Peyer's patch (tissue), 4 donors: ENCODE data around the gene TMEM123. TPM values are rescaled to one million over a fixed set of nuclear protein-coding genes. Genes with fewer than 3 reads are reported as not detected.
A peak's percentile ranks its signal among the peaks of the same experiment; 100 is the strongest.

Source experiments
- DNase-seq, 3 donors: peaks; one replicate each; pipeline ENCODE4 v3.0.0-alpha.2; 2017 to 2019
- H3K27ac ChIP-seq, 4 donors: fragments of 200-600 bp; sonication (generic); one replicate each; pipeline ENCODE4 v1.5.1; 2016 to 2019
- H3K27me3 ChIP-seq, 2 donors: fragments of 200-600 bp; sonication (generic); one replicate each; pipeline ENCODE4 v1.5.1; 2019
- H3K36me3 ChIP-seq, 3 donors: fragments of 200-600 bp; sonication (generic); one replicate each; pipeline ENCODE4 v1.5.1; 2016 to 2019
- H3K4me1 ChIP-seq, 4 donors: fragments of 200-600 bp; sonication (generic); one replicate each; pipeline ENCODE4 v1.5.1; 2016 to 2019
- H3K4me3 ChIP-seq, 4 donors: fragments of 200-600 bp; sonication (generic); 1 replicate in 3 of 4; 2 replicates in 1 of 4; pipeline ENCODE4 v1.5.1; 2016 to 2019; ENCODE audit warnings: mild to moderate bottlenecking in 1 of 4
- H3K9me3 ChIP-seq, 4 donors: fragments of 200-600 bp; sonication (generic); one replicate each; pipeline ENCODE4 v1.5.1; 2016 to 2019; ENCODE audit warnings: mild to moderate bottlenecking in 1 of 4
- POLR2A ChIP-seq, 2 donors: fragments of 450-650 bp; IDR thresholded peaks; one replicate each; pipeline ENCODE4 v1.5.1; 2017; ENCODE audit warnings: antibody characterized with exemption in 2 of 2, mild to moderate bottlenecking in 2 of 2, moderate library complexity in 2 of 2
- total RNA-seq, 4 donors: library from RNA; depleted of rRNA; stranded (reverse); fragments of >200 nt; gene quantifications; one replicate each; pipeline ENCODE4 v1.1.0, GENCODE V29; 2016
- TF ChIP-seq, protein P1 (sequence below), 6 experiments: fragments of 450-650 bp in 4 of 6; fragments of 200-600 bp in 2 of 6; sonication (generic) in 1 of 6; IDR thresholded peaks; one replicate each; pipeline ENCODE4 v1.5.1; 2017 to 2019; ENCODE audit warnings: antibody characterized with exemption in 6 of 6, mild to moderate bottlenecking in 3 of 6, moderate library complexity in 1 of 6

TMEM123 gene
- total RNA-seq, 4 donors from 2014 or later: 36.1 to 78.4 (median 54.5) TPM

GRCh38 chr11:102453921-102454320, 1.4 kb upstream of the TMEM123 start:
- Histone ChIP-seq H3K36me3 (no peaks in the 10 kb centered on the region), H3K9me3 (no peaks in the 10 kb centered on the region), H3K27ac (no peak overlapping the region), H3K27me3 (no peaks in the 10 kb centered on the region), H3K4me1 (peaks cover 0 to 37% (median 5%) of the 10 kb centered on the region in 4 donors), H3K4me3 (no peak overlapping the region)
- TF ChIP-seq, protein P1, sequence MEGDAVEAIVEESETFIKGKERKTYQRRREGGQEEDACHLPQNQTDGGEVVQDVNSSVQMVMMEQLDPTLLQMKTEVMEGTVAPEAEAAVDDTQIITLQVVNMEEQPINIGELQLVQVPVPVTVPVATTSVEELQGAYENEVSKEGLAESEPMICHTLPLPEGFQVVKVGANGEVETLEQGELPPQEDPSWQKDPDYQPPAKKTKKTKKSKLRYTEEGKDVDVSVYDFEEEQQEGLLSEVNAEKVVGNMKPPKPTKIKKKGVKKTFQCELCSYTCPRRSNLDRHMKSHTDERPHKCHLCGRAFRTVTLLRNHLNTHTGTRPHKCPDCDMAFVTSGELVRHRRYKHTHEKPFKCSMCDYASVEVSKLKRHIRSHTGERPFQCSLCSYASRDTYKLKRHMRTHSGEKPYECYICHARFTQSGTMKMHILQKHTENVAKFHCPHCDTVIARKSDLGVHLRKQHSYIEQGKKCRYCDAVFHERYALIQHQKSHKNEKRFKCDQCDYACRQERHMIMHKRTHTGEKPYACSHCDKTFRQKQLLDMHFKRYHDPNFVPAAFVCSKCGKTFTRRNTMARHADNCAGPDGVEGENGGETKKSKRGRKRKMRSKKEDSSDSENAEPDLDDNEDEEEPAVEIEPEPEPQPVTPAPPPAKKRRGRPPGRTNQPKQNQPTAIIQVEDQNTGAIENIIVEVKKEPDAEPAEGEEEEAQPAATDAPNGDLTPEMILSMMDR (IDR thresholded peaks at IDR 0.05): no peak
- TF ChIP-seq POLR2A (IDR thresholded peaks at IDR 0.05): no peak
- DNase-seq: no peak

DNA sequence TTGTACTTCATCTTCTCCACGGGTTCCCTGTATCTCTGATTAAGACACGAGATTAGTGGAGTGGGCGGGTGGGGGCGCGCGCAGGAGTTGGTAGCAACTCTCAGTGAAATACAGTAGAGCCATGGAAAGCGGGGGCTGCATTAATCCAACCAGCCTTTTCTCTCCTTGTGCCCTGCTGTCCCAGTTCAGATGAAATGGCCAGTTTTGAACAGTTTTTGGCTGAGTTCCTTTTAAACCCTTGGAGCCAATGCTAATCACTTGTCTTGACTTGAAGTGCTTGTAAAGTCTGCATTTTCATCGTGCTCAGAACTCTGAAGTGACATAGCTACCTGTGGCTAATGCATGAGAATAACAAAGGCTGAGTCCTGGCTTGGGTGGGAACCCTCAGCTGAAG, 734 bp upstream of the TMEM123 start:
- peak overlapping the region; percentile 84 to 94 (median 84) for H3K27ac ChIP-seq
- no peaks in the 10 kb centered on the region for H3K27me3 ChIP-seq
- H3K4me3 ChIP-seq: peak overlapping the region; percentile 61 to 89 (median 78)
- DNase-seq: peak; percentile 53 to 73 (median 68)
- TF ChIP-seq POLR2A (IDR thresholded peaks at IDR 0.05): no peak
- TF ChIP-seq, protein P1 (IDR thresholded peaks at IDR 0.05): no peak
- peaks cover 0 to 43% (median 6%) of the 10 kb centered on the region in 4 donors for H3K4me1 ChIP-seq
- no peaks in the 10 kb centered on the region for H3K9me3 ChIP-seq
- no peaks in the 10 kb centered on the region for H3K36me3 ChIP-seq

GRCh38 chr11:102451681-102452460, 694 bp downstream of the TMEM123 start:
- Histone ChIP-seq H3K27me3 (no peaks in the 10 kb centered on the region), H3K4me1 (peaks cover 0 to 43% (median 6%) of the 10 kb centered on the region in 4 donors), H3K4me3 (peak overlapping the region; percentile 61 to 89 (median 78)), H3K36me3 (peaks cover 0 to 3% (median 0%) of the 10 kb centered on the region in 3 donors), H3K27ac (peak overlapping the region; percentile 84 to 94 (median 84)), H3K9me3 (no peaks in the 10 kb centered on the region)
- TF ChIP-seq POLR2A (IDR thresholded peaks at IDR 0.05): peak in 1 of 2 donors; percentile 18
- TF ChIP-seq, protein P1 (IDR thresholded peaks at IDR 0.05): no peak
- peak; percentile 79 to 91 (median 84) for DNase-seq

- TF ChIP-seq, protein P1 (IDR thresholded peaks at IDR 0.05): no peak
- no peak for TF ChIP-seq POLR2A (IDR thresholded peaks at IDR 0.05)
- Histone ChIP-seq H3K4me1 (peaks cover 0 to 43% (median 6%) of the 10 kb centered on the region in 4 donors), H3K9me3 (no peaks in the 10 kb centered on the region), H3K27me3 (no peaks in the 10 kb centered on the region), H3K27ac (peak overlapping the region; percentile 84 to 94 (median 84)), H3K4me3 (peak overlapping the region; percentile 61 to 89 (median 78)), H3K36me3 (peaks cover 0 to 3% (median 0%) of the 10 kb centered on the region in 3 donors)
- DNase-seq: no peak
Measured at GRCh38 chr11:102451041-102451680, 1.4 kb downstream of the TMEM123 start.

- peaks cover 0 to 40% (median 6%) of the 10 kb centered on the region in 4 donors for H3K4me1 ChIP-seq
- H3K27me3 ChIP-seq: no peaks in the 10 kb centered on the region
- DNase-seq: no peak
- no peak overlapping the region for H3K27ac ChIP-seq
- H3K36me3 ChIP-seq: peaks cover 0 to 12% (median 0%) of the 10 kb centered on the region in 3 donors
- no peaks in the 10 kb centered on the region for H3K9me3 ChIP-seq
- H3K4me3 ChIP-seq: peak overlapping the region in 1 of 4 donors; percentile 8
- no peak for TF ChIP-seq POLR2A (IDR thresholded peaks at IDR 0.05)
- TF ChIP-seq, protein P1 (IDR thresholded peaks at IDR 0.05): no peak
Measured at GRCh38 chr11:102449651-102450570, 2.7 kb downstream of the TMEM123 start.
